ENCODE data around the gene HDAC4. TPM values are rescaled to one million over a fixed set of nuclear protein-coding genes. Genes with fewer than 3 reads are reported as not detected.

The HDAC4 gene
- total and polyA plus RNA-seq, 2 of the 8 experiments (the other 6 are each of a cell fraction or from before 2014, with no cell fraction given), result 15.4 to 31.5 TPM

- H3K79me2 ChIP-seq (ENCODE audit: control insufficient read depth in 1 of 2, insufficient read depth in 2 of 2, low read length in 2 of 2), result no peaks in the 10 kb centered on the region
- no peak overlapping the region for H3K56ac ChIP-seq (replicated peaks; ENCODE audit: insufficient read length, low read depth, low read length)
- TF ChIP-seq RBBP5 (IDR thresholded peaks at IDR 0.05; ENCODE audit: borderline replicate concordance, low read depth, low read length) (no peak), CEBPB (IDR thresholded peaks at IDR 0.05; ENCODE audit: low read depth, low read length) (no peak)
- H2BK120ac ChIP-seq (replicated peaks; ENCODE audit: low read depth, low read length), result no peak overlapping the region
- H2BK5ac ChIP-seq (ENCODE audit: low read depth, low read length), result no peak overlapping the region
- H4K5ac ChIP-seq (ENCODE audit: insufficient read length, low read depth, low read length), result no peak overlapping the region
- no peak for DNase-seq (ENCODE audit: low read depth in 1 of 2, low spot score in 2 of 2)
- no peak overlapping the region for H3K4me3 ChIP-seq (ENCODE audit: extremely low read depth in 1 of 4, insufficient read depth in 2 of 4, low read depth in 3 of 4, low read length in 4 of 4)
- no peak overlapping the region for H4K8ac ChIP-seq (ENCODE audit: extremely low read depth, insufficient read depth, low read length)
- no peaks in the 10 kb centered on the region for H3K27me3 ChIP-seq (replicated peaks in 1 of 4; ENCODE audit: control insufficient read depth in 3 of 4, extremely low read depth in 1 of 4, insufficient read depth in 3 of 4, low read length in 3 of 4)
- H4K20me1 ChIP-seq (replicated peaks in 1 of 2; ENCODE audit: control insufficient read depth in 1 of 2, insufficient read depth in 2 of 2, low read length in 2 of 2), result peaks cover 2 to 3% of the 10 kb centered on the region in 2 experiments
- H3K14ac ChIP-seq (ENCODE audit: insufficient read length), result no peak overlapping the region
- 88% methylated on average over 20 of the region's 20 CpGs; no CpG with 5 or more reads in 1 of the 2 experiments for WGBS, 2 experiments (ENCODE audit: extremely low coverage in 1 of 2, insufficient coverage in 1 of 2, insufficient read length in 1 of 2, insufficient replicate concordance in 2 of 2, low coverage in 1 of 2, low lambda C conversion rate in 2 of 2, missing lambda C conversion rate in 1 of 2)
- no peaks in the 10 kb centered on the region for H3K23me2 ChIP-seq (ENCODE audit: low read depth, low read length)
- H3K79me1 ChIP-seq (ENCODE audit: low read depth, low read length), result no peaks in the 10 kb centered on the region
- no peak overlapping the region for H2AFZ ChIP-seq (ENCODE audit: low read length)
- H3K4ac ChIP-seq (replicated peaks; ENCODE audit: insufficient read length, low read depth, low read length), result no peak overlapping the region
- H3K9ac ChIP-seq (replicated peaks in 1 of 4; ENCODE audit: extremely low read depth in 1 of 4, low read depth in 3 of 4, low read length in 3 of 4), result no peak overlapping the region
- CTCF ChIA-PET (ENCODE audit: partially characterized antibody), result no interaction called here
- H3K4me2 ChIP-seq (ENCODE audit: insufficient read depth in 1 of 2, low read depth in 2 of 2, low read length in 2 of 2), result no peak overlapping the region
- no peak overlapping the region for H3K23ac ChIP-seq (ENCODE audit: insufficient read length)
- H3K9me3 ChIP-seq (ENCODE audit: insufficient read depth in 2 of 2, low read depth in 1 of 2, low read length in 1 of 2), result no peaks in the 10 kb centered on the region
- H2BK20ac ChIP-seq (ENCODE audit: low read length), result no peak overlapping the region
- POLR2A ChIA-PET (ENCODE audit: partially characterized antibody), result no interaction called here
- H2AK5ac ChIP-seq (ENCODE audit: low read depth, low read length), result no peak overlapping the region
- H4K91ac ChIP-seq (replicated peaks; ENCODE audit: insufficient read length, low read length), result no peak overlapping the region
- H3K18ac ChIP-seq (ENCODE audit: extremely low read depth, low read length), result no peak overlapping the region
- H3K36me3 ChIP-seq (ENCODE audit: control insufficient read depth in 2 of 4, insufficient read depth in 4 of 4, low read length in 3 of 4), result peaks cover 0 to 8% (median 4%) of the 10 kb centered on the region in 4 experiments; a peak in 4 of 8 replicates
- no peak overlapping the region for H2BK15ac ChIP-seq (ENCODE audit: low read length)
- H3K27ac ChIP-seq (ENCODE audit: low read depth, low read length), result no peak overlapping the region
- H2BK12ac ChIP-seq (ENCODE audit: low read depth, low read length), result no peak overlapping the region
- no peaks in the 10 kb centered on the region for H3K4me1 ChIP-seq (replicated peaks in 1 of 4; ENCODE audit: control insufficient read depth in 3 of 4, insufficient read depth in 4 of 4, low read length in 3 of 4)
- FAIRE-seq, result no peak
Measured at GRCh38 chr2:239055756-239056493, 344.9 kb downstream of the HDAC4 start.

Data from H1 (cell line).